Body of pancreas (tissue), 4 donors: ENCODE results near the gene ARSH.
"Not testable (repeated sequence)": the region's sequence is repeated elsewhere in the genome, so short reads cannot be mapped to it uniquely, and the experiment has no call there.

ENCODE experiments used
- CTCF ChIP-seq, 7 experiments: fragments of 450-650 bp in 4 of 7; fragments of 200-600 bp in 3 of 7; sonication (generic) in 3 of 7; IDR thresholded peaks; one replicate each; pipeline ENCODE4 v1.5.1; 2016 to 2019; ENCODE audit warnings: antibody characterized with exemption in 7 of 7
- POLR2A ChIP-seq, 3 donors: fragments of 450-650 bp; IDR thresholded peaks; one replicate each; pipeline ENCODE4 v1.6.1; 2016; ENCODE audit warnings: antibody characterized with exemption in 3 of 3, mild to moderate bottlenecking in 2 of 3

GRCh38 chrX:2978639-2979038 lies 27.7 kb upstream of the ARSH start:
- TF ChIP-seq CTCF, POLR2A (IDR thresholded peaks at IDR 0.05): not testable (repeated sequence)
